A673 (cell line): Measurements from ENCODE around the gene ZC3H12C.

Experiments used
- CTCF ChIP-seq: fragments of 300-800, 200-600 bp; sonication (generic); conservative IDR thresholded peaks from 2 replicates; pipeline ENCODE4 v1.5.1; 2017; ENCODE audit warnings: low read depth, mild to moderate bottlenecking, antibody characterized with exemption, low read length, moderate library complexity, mixed read lengths
- EZH2 ChIP-seq: fragments of 200-600 bp; sonication (generic); IDR thresholded peaks from 2 replicates; pipeline ENCODE4 v1.6.1; 2017; ENCODE audit warnings: borderline replicate concordance, low read depth, mild to moderate bottlenecking, mixed read lengths, antibody characterized with exemption, low read length; ENCODE audit not compliant: poor library complexity, severe bottlenecking

DNA sequence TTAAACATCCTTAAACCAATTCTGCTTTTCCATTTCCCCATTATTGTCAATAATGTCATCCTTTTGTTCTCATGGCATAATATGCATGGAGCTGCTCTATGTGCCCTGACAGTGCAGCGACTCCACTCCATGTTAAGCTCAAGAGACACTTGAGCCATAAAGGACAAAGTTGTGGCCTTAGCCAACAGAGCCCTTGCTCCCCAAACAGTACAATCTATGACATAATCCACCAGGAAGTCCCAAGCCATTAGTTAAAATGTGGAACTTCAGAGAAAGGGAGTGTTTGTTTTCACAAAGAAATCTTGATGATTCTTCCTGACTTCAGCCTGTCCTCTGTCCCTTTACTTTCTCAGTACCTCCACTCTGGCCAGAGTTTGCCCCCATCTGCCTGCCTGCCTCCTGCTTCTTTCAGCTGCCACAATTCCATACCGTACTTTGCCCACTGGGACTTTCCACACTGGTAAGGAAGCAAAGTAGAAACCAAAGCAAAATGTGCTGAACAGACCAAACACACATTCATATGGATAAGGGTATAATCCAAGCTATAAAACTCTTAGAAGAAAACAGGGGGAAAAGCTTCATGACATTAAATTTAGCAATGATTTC lies 46.3 kb upstream of the ZC3H12C start:
- no peak for TF ChIP-seq EZH2
- no peak for TF ChIP-seq CTCF
